GM18505 (cell line): ENCODE measurements around the gene SMIM9.
"Not testable (repeated sequence)": the region's sequence is repeated elsewhere in the genome, so short reads cannot be mapped to it uniquely, and the experiment has no call there.

Experiments
- ATAC-seq: cut with Tn5 transposase; IDR thresholded peaks from one replicate; pipeline ENCODE4 v1.9.1; 2021; ENCODE audit not compliant: unreplicated experiment
- POLR2A ChIP-seq: IDR thresholded peaks from 4 replicates; pipeline ENCODE4 v1.6.1; 2011; ENCODE audit warnings: borderline replicate concordance; ENCODE audit not compliant: insufficient read depth, insufficient read length; ENCODE audit errors: extremely low read depth

SMIM9 gene

DNA sequence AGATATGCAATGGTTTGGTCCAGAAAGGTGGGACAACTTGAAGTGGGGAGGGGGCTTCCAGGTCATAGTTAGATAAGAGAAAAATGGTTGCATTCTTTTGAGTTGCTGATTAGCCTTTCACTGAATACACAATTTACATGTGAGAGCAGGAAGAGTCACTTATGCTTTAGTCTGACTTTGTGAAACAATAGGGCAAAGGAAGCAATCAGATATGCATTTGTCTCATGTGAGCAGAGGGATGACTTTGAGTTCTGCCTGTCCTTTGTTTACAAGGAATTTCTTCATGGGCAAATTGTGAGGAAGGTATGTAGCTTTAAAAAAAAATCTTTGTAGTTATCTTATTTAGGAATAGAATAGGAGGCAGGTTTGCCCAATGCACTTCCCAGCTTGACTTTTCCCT is 12.9 kb downstream of the SMIM9 start:
- no peak for ATAC-seq
- TF ChIP-seq POLR2A: no peak

DNA sequence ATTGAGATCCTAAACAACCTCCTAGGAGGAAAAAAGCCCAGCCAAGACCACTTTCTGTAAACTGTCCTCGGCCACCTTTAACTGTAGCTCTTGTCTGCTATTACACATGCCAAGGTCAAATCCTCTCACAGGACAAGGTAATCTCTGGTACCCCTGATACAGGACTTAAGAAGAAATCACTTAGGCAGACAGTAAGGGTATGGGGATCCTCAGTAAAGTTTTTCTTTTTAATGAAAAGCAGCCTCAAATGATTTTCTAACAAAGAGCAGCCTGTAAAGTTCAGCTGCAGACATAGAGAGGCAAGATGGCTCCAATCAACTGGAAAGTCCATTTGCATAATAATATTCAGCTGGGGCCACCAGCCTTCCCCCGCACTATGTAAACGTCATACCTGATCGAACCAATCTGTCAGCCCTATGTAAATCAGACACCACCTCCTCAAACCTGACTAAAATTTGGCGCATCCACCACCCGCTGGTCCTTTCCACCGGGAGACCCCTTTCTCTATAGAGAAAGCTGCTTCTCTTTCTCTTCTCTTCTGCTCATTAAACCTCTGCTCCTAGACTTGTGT is 14.6 kb downstream of the SMIM9 start:
- no peak for ATAC-seq
- no peak for TF ChIP-seq POLR2A

DNA sequence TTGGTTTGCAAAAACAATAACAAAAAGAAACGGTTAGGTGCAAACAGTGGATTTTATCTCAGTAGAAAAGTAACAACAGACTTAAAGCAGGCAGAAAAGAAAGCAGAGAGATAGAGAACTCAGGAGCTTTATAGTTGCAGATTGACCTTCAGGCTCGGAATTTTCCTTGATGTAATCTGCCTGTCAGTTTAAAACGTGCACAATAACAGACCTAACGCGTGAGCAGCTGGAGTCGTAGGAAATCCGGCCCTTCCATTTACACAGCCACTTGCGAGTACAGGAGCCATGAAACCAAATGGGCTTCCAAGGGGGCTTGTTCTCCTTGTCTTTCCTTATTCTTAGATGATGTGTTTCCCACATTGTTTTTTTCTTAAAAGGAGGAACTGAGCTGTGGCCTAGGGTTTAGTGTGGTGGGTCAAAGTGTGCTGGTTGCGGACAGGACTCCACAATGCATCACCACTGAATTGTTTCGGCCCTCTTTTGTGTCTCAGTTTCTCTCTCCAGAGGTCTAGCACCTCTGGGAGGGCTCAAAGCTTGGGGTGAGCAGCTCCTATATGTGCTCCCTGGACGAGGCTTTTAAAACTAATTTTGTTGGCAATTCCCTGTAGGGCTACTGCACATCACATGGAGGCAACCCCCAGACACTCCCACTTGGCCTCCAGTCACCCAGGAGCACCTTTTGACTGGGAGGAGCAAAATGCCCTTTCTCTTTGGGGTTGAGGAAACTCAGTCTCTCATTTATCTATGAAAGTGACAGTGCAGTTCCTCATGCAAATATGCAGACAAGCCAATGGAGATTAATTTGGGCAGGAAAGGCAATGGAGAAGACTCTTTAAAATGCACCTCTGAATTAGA is 15.3 kb downstream of the SMIM9 start:
- no peak for ATAC-seq
- TF ChIP-seq POLR2A: no peak

DNA sequence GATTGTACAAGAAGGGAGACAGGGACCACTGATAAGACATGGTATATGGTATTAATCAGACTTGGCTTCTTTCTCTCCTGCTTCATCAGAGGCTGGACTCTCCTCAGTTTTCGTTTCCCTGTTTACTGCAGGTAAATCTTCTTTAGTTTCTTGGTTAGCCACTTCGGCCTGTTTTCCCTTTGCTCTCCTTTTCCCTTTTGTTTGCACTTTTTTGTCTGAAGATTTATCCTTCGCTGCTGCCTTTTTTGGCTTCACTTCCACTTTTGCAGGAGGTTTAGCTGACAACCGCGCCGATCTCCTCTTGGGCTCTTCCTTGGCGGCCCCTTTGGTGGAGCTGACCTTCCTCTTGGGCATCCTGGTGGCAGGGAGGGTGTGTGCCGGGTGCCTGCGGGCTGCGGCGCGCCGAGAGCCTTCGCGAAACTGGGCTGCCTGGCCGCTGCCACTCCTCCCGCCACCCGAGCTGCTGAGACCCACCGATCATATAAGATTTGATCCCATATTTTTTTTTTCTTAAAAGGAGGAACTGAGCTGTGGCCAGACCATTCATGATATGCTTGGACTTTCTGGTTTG is 17.3 kb downstream of the SMIM9 start:
- ATAC-seq: not testable (repeated sequence)

DNA sequence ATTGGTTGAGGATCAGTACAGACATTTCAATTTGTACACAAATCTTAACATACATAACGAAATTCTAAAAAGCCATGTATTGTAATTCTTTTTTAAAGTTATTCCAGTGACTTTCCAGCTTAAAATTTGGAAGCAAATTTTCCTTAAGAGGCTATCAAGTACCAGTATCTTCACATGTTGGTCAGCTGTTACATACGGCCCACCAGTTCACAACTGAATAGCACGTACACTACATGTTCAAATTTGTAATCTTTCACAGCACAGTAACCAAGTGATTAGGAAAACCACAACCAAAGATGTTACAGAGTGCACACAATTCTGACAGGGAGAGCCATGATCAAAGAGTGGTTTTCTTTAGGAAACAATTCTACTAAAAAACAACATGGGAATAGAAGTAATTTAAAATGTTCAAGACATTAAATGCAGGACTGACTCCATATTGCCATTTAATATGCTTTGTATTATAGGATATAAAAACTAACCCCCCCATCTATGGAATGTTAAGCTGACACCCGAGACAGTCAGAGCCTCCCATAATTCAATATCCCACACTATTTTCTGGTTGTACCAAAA is 18.1 kb downstream of the SMIM9 start:
- not testable (repeated sequence) for ATAC-seq

DNA sequence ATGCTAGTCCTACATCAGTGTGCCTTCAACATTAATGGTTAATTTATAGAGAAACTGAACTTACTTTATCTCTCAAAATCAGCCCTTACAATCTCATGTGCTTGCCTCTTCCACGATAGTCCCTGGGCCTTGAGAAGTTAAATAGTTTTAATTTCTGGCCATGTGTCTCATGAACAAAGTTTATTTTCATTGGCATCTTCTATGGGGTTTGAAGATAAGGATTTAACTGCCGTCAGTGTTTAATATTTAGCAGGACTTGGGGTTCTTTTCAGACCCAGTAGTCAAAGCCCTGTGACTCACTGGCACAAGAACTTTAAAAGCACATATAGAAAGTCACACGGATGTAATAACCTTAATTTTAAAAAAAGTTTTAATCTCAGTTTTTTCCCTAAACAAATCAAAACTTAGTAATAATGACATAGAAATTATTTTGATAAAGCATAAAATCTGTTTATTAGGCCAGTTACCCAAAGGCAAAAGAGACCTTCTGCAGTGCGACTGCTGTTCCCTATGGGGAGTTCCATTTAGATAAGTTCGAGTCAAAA is 19.1 kb downstream of the SMIM9 start:
- ATAC-seq: no peak
- no peak for TF ChIP-seq POLR2A

DNA sequence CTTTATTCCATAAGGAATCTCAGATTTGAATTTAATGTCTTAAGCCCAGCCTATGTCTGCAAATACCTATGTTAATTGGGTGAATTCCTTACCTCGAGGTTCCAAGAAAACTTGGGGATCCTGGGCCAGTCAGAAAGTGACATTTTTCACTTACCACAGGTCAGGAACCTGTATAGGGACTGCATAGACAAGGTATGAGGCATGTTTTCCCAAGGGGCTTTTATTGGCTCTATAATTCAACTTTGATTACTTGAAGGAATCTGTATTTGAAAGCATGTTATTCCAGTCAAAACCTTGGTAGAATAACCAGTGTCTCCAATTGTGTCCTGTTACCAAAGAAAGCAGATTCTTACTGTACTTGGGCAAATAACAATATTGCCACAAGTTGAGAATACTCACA is 20.7 kb downstream of the SMIM9 start:
- ATAC-seq: no peak
- TF ChIP-seq POLR2A: no peak

DNA sequence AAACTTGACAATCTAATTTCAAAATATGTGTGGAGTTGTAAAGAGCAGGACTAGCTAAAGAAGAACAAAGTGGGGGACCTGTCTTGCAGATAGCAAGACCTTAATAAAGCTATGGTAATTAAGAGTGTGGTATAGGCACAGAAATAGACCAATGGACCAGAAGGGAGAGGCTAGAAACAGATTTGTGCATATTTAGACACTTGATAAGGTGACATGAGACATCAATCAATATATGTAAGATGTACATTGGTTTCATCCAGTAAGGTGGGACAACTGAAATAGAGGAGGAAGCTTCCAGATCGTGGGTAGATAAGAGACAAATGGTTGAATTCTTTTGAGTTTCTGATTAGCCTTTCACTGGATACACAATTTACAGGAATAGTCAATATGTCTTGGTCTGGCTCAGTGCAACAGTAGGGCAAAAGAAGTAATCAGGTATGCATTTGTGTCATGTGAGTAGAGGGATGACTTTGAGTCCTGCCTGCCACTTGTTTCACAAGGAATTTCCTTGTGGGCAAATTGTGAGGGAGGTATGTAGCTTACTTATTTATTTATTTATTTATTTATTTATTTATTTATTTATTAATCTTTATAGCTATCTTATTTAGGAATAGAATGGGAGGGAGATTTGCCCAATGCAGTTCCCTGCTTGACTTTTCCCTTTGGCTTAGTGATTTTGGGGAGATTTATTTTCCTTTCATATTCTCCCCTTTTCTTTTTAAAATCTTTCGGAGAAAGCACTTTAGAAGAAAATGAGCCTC is 21.9 kb downstream of the SMIM9 start:
- no peak for TF ChIP-seq POLR2A

DNA sequence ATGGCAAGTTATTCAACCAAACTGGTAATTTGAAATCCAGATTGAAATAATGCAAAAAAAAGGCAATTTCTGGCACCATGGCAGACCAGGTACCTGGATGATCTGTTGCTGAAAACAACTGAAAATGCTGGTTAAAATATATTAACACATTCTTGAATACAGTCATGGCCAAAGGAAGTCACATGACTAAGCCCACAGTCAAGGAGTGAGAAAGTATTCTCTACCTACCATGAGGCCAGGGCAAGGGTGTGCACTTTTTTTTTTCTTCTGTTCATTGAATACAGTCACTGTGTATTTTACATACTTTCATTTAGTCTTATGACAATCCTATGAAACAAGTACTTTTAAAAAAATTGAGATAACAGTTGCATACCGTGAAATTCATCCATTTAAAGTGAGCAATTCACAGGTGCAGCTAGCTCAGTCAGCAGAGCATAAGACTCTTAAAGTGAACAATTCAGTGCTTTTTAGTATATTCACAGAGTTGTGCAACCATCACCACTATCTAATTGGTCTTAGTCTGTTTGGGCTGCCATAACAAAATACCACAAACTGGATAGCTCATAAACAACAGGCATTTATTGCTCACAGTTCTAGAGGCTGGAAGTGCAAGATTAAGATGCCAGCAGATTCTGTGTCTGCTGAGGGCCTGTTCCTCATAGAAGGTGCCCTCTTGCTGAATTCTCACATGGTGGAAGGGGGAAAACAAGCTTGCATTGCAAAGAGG is 24.4 kb downstream of the SMIM9 start:
- ATAC-seq: no peak
- TF ChIP-seq POLR2A: no peak

More for the DNA sequence above, 21.9 kb downstream of the SMIM9 start:
- ATAC-seq: no peak

DNA sequence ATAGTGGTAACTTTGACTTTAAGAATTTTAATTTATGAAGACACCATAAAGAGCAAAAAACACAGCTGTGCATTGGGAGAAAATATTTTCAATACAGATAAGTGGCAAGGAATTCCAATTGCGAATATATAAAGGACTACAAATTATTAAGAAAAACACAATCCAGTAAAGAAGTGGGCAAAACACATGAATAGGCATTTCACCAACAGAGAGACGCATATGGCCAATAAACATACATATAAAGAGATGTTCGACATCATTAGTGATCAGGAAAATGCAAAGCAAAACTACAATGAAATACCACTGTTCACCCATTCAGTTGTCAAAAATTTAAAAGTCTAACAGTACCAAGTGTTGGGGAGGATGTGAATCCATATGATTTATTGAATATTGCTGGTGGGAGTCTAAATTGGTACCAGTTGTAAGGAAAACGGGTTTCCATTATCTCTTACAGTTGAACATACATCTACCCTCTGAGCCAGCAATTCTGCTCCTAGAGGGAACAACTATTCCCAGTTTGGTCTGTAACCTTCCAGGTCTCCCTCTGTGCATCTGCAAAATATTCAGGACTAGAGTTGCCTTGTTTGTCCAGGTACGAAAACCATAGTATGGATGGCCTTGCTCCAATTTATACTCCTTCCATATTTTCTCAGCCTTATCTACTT is 27.5 kb downstream of the SMIM9 start:
- no peak for ATAC-seq
- TF ChIP-seq POLR2A: no peak

DNA sequence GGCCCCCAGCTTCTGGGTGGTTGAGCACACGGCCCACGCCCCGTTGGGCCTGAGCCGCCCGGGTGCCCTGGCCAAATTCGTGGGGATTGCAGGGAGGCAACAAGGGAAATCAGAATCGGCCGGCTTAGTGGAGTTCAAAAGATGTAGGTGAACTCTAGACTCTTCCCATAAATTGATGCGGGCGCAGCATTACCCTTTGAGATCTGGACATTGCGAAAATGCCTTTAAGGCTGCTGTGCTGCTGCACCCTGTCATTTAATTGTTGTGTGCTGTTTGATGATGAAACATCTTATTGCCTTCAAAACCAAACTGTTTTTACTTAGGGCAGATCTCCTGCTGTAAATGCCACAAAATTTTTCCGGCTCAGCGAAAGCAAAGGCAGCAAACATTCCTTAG is 28.8 kb downstream of the SMIM9 start:
- no peak for ATAC-seq
- TF ChIP-seq POLR2A: no peak
